Lung (tissue), 12 donors: ENCODE results near the gene HOXA11. TPM values are rescaled to one million over a fixed set of nuclear protein-coding genes. Genes with fewer than 3 reads are reported as not detected.

ENCODE experiments used
- ATAC-seq: fragments of 200-7000 bp; cut with Tn5 transposase; one replicate; pipeline ENCODE4 v1.9.1; 2020; ENCODE audit warnings: moderate number of reproducible peaks; ENCODE audit not compliant: insufficient read depth, low FRiP score
- DNase-seq, 3 donors: peaks; one replicate each; pipeline ENCODE4 v3.0.0-alpha.2; 2013 to 2017
- H3K27ac ChIP-seq, 2 donors: one replicate each; pipeline ENCODE4 v1.5.1; 2013; ENCODE audit warnings: mild to moderate bottlenecking in 2 of 2, moderate library complexity in 2 of 2, control low read depth in 1 of 2, inconsistent platforms in 1 of 2, low read depth in 1 of 2, low read length in 1 of 2
- H3K27me3 ChIP-seq, 3 donors: one replicate each; pipeline ENCODE4 v1.5.1; 2013; ENCODE audit warnings: low read length in 2 of 3; ENCODE audit not compliant: control insufficient read depth in 3 of 3, insufficient read depth in 3 of 3
- H3K36me3 ChIP-seq, 4 donors: one replicate each; pipeline ENCODE4 v1.5.1; 2013; ENCODE audit warnings: low read length in 4 of 4, mild to moderate bottlenecking in 1 of 4, moderate library complexity in 1 of 4; ENCODE audit not compliant: control insufficient read depth in 4 of 4, insufficient read depth in 4 of 4
- H3K4me1 ChIP-seq, 5 donors: one replicate each; pipeline ENCODE4 v1.5.1; 2013; ENCODE audit warnings: low read length in 5 of 5, mild to moderate bottlenecking in 2 of 5, moderate library complexity in 1 of 5; ENCODE audit not compliant: control insufficient read depth in 5 of 5, insufficient read depth in 5 of 5
- H3K4me3 ChIP-seq: one replicate; pipeline ENCODE4 v1.5.1; 2013; ENCODE audit warnings: mild to moderate bottlenecking, control low read depth, moderate library complexity
- H3K9ac ChIP-seq, 2 donors: one replicate each; pipeline ENCODE4 v1.5.1; 2013; ENCODE audit warnings: low read length in 2 of 2, control low read depth in 1 of 2; ENCODE audit not compliant: insufficient read depth in 1 of 2
- H3K9me3 ChIP-seq, 4 donors: one replicate each; pipeline ENCODE4 v1.5.1; 2013; ENCODE audit warnings: low read length in 3 of 4, mild to moderate bottlenecking in 1 of 4, moderate library complexity in 1 of 4; ENCODE audit not compliant: control insufficient read depth in 4 of 4, insufficient read depth in 3 of 4
- CTCF ChIP-seq: IDR thresholded peaks from 2 replicates; pipeline ENCODE4 v1.5.1; 2012; ENCODE audit warnings: mild to moderate bottlenecking; ENCODE audit errors: control extremely low read depth, extremely low read depth
- WGBS, 2 donors: extraction: QIAGEN DNeasy Blood & Tissue Kit; methylation state at CpG; one replicate each; pipeline ENCODE4 v1.1.7; 2013; 5-methylcytosine and 5-hydroxymethylcytosine counted together
- polyA plus RNA-seq, 2 donors: library from polyadenylated mRNA; stranded (reverse); fragments of 200-250 nt; gene quantifications; one replicate each; pipeline ENCODE4 v1.2.1, GENCODE V29; 2013
- total RNA-seq, 2 donors: library from RNA; depleted of rRNA in 1 of 2; stranded (reverse); fragments of >200 nt in 1 of 2; gene quantifications; one replicate each; pipeline ENCODE4 v1.2.1, GENCODE V29; 2014 to 2021
- donor health status: control.
- donor health status: control.
- donor health status: Bipolar disorder and iron deficiency.
- donor health status: healthy.
- donor health status: DM: yes; HTN: yes; CAD: no.

The HOXA11 gene
- total and polyA plus RNA-seq, 4 donors: not detected

DNA sequence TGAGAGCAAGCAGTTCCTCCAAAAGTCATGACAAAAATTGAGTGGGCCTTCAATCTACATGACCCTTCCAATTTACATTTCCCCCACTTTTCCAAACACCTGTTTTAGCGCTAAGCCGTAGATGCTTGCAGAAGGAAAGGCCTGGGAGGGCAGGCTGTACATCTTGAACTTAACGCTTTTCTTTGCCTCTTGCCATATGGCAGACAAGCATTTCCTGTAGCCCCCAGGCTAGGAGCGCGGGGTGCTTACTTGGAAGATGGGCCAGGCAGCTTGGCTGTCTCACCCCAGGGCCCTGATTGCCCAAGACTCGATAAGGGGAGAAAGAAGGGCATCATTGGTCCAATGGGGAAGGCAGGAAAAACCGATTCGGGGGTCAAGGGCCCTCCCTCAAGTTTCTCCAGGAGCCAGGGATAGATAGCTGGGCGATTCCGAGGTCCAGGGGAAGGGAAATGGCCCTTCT, 12.7 kb downstream of the HOXA11 start:
- no peak for TF ChIP-seq CTCF
- ATAC-seq: no peak
- H3K27me3 ChIP-seq: peaks cover 29 to 91% (median 78%) of the 10 kb centered on the region in 3 donors
- peak in 1 of 3 donors; percentile 23 for DNase-seq
- WGBS, 2 donors: 4 to 13% methylated on average over 10 of the region's 10 CpGs
- H3K36me3 ChIP-seq: no peaks in the 10 kb centered on the region
- H3K27ac ChIP-seq: no peak overlapping the region
- H3K9ac ChIP-seq: no peak overlapping the region
- no peak overlapping the region for H3K4me3 ChIP-seq
- peaks cover 0 to 24% (median 7%) of the 10 kb centered on the region in 5 donors for H3K4me1 ChIP-seq
- peaks cover 0 to 19% (median 0%) of the 10 kb centered on the region in 4 donors for H3K9me3 ChIP-seq

DNA sequence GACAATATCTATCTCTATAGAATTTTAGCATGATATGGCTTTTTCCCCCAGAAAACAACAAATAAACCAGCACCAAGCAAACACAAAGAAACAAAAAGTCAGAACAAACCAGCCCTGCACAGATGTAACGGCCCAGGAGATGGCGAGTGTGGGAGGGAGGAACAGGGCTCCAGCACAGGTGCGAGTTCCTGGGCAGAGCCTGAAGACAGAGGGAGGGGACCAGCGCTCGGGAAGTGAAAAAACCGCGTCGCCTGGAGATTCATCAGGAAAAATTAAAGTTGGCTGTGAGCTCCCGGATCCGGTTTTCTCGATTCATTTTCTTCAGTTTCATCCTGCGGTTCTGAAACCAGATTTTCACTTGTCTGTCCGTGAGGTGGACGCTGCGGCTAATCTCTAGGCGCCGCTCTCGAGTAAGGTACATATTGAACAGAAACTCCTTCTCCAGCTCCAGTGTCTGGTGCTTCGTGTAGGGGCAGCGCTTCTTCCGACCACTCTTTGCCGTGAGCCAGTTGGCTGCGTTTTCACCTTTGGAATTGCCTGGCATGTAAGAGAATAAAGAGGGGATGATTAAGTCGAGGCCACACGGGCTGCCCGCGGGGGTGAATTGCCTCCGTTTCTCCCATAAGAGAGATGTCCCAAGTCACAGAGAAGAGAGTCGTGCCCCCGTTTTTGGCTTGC, 13.3 kb downstream of the HOXA11 start:
- H3K4me1 ChIP-seq: peaks cover 0 to 25% (median 7%) of the 10 kb centered on the region in 5 donors
- 6 to 12% methylated on average over 30 of the region's 30 CpGs for WGBS, 2 donors
- H3K36me3 ChIP-seq: no peaks in the 10 kb centered on the region
- no peak for ATAC-seq
- H3K9ac ChIP-seq: no peak overlapping the region
- no peak overlapping the region for H3K4me3 ChIP-seq
- H3K27me3 ChIP-seq: peaks cover 29 to 91% (median 78%) of the 10 kb centered on the region in 3 donors
- no peak for TF ChIP-seq CTCF
- H3K27ac ChIP-seq: no peak overlapping the region
- H3K9me3 ChIP-seq: peaks cover 0 to 17% (median 0%) of the 10 kb centered on the region in 4 donors
- no peak for DNase-seq

- ATAC-seq: no peak
- 13% methylated on average over 8 of the region's 8 CpGs for WGBS, 2 donors
- no peak overlapping the region for H3K27ac ChIP-seq
- H3K27me3 ChIP-seq: peaks cover 27 to 91% (median 78%) of the 10 kb centered on the region in 3 donors
- H3K9me3 ChIP-seq: peaks cover 0 to 17% (median 0%) of the 10 kb centered on the region in 4 donors
- no peak overlapping the region for H3K9ac ChIP-seq
- TF ChIP-seq CTCF: no peak
- DNase-seq: no peak
- H3K4me1 ChIP-seq: peaks cover 0 to 26% (median 7%) of the 10 kb centered on the region in 5 donors
- no peaks in the 10 kb centered on the region for H3K36me3 ChIP-seq
- H3K4me3 ChIP-seq: no peak overlapping the region
These were observed 13.8 kb downstream of the HOXA11 start for GRCh38 chr7:27171325-27171636.
